ENCODE data around the gene ADCK1.

DNA sequence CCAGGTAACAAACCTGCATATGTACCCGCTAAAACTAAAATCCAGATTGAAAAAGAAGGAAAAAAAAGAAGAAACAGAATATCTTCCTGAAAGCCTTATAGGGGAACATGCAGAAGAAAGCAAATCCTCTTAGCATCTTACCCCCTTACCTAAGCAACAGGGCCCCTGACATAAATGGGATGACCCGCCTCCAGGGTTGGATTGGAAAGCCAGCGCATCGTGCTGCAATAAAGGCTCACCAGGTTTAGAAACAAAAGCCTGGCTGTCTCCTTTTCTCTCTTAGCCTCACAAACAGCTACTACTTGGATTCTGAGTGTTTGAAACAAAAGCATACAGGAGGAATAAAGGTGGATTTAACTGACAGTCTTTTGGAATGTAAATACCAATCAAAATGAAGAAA is 13.8 kb upstream of the ADCK1 start:
- TF ChIP-seq, protein P1, sequence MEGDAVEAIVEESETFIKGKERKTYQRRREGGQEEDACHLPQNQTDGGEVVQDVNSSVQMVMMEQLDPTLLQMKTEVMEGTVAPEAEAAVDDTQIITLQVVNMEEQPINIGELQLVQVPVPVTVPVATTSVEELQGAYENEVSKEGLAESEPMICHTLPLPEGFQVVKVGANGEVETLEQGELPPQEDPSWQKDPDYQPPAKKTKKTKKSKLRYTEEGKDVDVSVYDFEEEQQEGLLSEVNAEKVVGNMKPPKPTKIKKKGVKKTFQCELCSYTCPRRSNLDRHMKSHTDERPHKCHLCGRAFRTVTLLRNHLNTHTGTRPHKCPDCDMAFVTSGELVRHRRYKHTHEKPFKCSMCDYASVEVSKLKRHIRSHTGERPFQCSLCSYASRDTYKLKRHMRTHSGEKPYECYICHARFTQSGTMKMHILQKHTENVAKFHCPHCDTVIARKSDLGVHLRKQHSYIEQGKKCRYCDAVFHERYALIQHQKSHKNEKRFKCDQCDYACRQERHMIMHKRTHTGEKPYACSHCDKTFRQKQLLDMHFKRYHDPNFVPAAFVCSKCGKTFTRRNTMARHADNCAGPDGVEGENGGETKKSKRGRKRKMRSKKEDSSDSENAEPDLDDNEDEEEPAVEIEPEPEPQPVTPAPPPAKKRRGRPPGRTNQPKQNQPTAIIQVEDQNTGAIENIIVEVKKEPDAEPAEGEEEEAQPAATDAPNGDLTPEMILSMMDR (IDR thresholded peaks at IDR 0.05) = no peak
- TF ChIP-seq POLR2AphosphoS5 (IDR thresholded peaks at IDR 0.05; ENCODE audit: low read depth, low read length) (no peak), REST (IDR thresholded peaks at IDR 0.05; ENCODE audit: insufficient read depth in 1 of 2, low read depth in 2 of 2, low read length in 1 of 2) (no peak)
